ENCODE measurements around the gene PHF21A.

- no peak for TF ChIP-seq CTCF (IDR thresholded peaks at IDR 0.05; ENCODE audit: low read depth, low read length)
- no peak for TF ChIP-seq EZH2phosphoT487 (IDR thresholded peaks at IDR 0.05; ENCODE audit: low read depth)
Observed at GRCh38 chr11:46090375-46090774, 30.9 kb downstream of the PHF21A start.

All from OCI-LY3 (cell line).